Measurements from ENCODE around the gene CMSS1. TPM values are rescaled to one million over a fixed set of nuclear protein-coding genes. Genes with fewer than 3 reads are reported as not detected.

The CMSS1 gene
- total RNA-seq, 1 donor from 2014 or later: 9.2 TPM

DNA sequence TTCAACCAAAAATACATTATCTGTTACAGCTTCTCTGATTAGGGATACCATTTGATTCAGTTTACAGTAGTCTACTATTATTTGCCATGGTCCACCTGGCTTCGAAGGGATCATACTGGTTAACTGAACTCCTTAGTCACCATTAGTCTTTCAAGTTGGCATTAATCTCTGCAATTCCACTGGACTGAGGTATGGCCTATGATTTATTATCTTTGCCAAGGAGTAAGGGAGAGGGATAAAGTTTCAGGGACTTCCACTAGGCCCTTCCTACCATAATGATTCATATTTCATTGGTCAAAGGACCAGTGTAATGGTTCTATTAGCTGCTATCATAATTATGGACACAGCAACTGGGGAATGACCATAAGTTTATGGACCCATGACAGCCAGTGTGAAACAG, 7.3 kb upstream of the CMSS1 start:
- TF ChIP-seq, protein P1, sequence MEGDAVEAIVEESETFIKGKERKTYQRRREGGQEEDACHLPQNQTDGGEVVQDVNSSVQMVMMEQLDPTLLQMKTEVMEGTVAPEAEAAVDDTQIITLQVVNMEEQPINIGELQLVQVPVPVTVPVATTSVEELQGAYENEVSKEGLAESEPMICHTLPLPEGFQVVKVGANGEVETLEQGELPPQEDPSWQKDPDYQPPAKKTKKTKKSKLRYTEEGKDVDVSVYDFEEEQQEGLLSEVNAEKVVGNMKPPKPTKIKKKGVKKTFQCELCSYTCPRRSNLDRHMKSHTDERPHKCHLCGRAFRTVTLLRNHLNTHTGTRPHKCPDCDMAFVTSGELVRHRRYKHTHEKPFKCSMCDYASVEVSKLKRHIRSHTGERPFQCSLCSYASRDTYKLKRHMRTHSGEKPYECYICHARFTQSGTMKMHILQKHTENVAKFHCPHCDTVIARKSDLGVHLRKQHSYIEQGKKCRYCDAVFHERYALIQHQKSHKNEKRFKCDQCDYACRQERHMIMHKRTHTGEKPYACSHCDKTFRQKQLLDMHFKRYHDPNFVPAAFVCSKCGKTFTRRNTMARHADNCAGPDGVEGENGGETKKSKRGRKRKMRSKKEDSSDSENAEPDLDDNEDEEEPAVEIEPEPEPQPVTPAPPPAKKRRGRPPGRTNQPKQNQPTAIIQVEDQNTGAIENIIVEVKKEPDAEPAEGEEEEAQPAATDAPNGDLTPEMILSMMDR (IDR thresholded peaks at IDR 0.05): no peak
- H3K9me3 ChIP-seq: peaks cover 0 to under 1% of the 10 kb centered on the region in 2 donors
- H3K27ac ChIP-seq: no peak overlapping the region
- no peaks in the 10 kb centered on the region for H3K27me3 ChIP-seq
- H3K4me3 ChIP-seq: no peak overlapping the region
- H3K36me3 ChIP-seq: no peaks in the 10 kb centered on the region
- intact Hi-C loops (cut with DNase I): no loop called here
- no peak for DNase-seq (ENCODE audit: low spot score in 2 of 2)
- peaks cover 0 to 4% of the 10 kb centered on the region in 2 donors for H3K4me1 ChIP-seq

- Histone ChIP-seq H3K4me1 (peaks cover 0 to 19% of the 10 kb centered on the region in 2 donors), H3K36me3 (no peaks in the 10 kb centered on the region), H3K4me3 (peak overlapping the region; percentile 71 to 79), H3K27me3 (no peaks in the 10 kb centered on the region), H3K27ac (peak overlapping the region; percentile 90), H3K9me3 (no peaks in the 10 kb centered on the region)
- no peak for DNase-seq (ENCODE audit: low spot score in 2 of 2)
- TF ChIP-seq, protein P1 (IDR thresholded peaks at IDR 0.05): no peak
- intact Hi-C loops (cut with DNase I): loop anchor here (5.0 kb wide), 2 partner anchors 445 to 915 kb away; partner anchors contain the start of genes DCBLD2 and TBC1D23
Measured at GRCh38 chr3:99817047-99817436, 620 bp upstream of the CMSS1 start.

GRCh38 chr3:99818818-99819217, 1.2 kb downstream of the CMSS1 start:
- DNase-seq (ENCODE audit: low spot score in 2 of 2): no peak
- no peak overlapping the region for H3K27ac ChIP-seq
- no peaks in the 10 kb centered on the region for H3K27me3 ChIP-seq
- intact Hi-C loops (cut with DNase I): loop anchor here (5.0 kb wide), 2 partner anchors 443 to 917 kb away; partner anchors contain the start of genes DCBLD2 and TBC1D23
- peaks cover 0 to 19% of the 10 kb centered on the region in 2 donors for H3K4me1 ChIP-seq
- H3K4me3 ChIP-seq: peak overlapping the region; percentile 71 to 79
- no peaks in the 10 kb centered on the region for H3K36me3 ChIP-seq
- no peaks in the 10 kb centered on the region for H3K9me3 ChIP-seq
- TF ChIP-seq, protein P1 (IDR thresholded peaks at IDR 0.05): no peak

- no peak overlapping the region for H3K4me3 ChIP-seq
- H3K9me3 ChIP-seq: no peaks in the 10 kb centered on the region
- H3K4me1 ChIP-seq: peaks cover 0 to 6% of the 10 kb centered on the region in 2 donors
- TF ChIP-seq, protein P1 (IDR thresholded peaks at IDR 0.05): no peak
- no peak for DNase-seq (ENCODE audit: low spot score in 2 of 2)
- H3K36me3 ChIP-seq: no peaks in the 10 kb centered on the region
- no peak overlapping the region for H3K27ac ChIP-seq
- H3K27me3 ChIP-seq: no peaks in the 10 kb centered on the region
- intact Hi-C loops (cut with DNase I): loop anchor here (10.0 kb wide), 1 partner anchor 1551 kb away; no protein-coding TSS in a partner anchor
Measured at GRCh38 chr3:99823723-99824711, 6.4 kb downstream of the CMSS1 start.

- H3K36me3 ChIP-seq: no peaks in the 10 kb centered on the region
- intact Hi-C loops (cut with DNase I): loop anchor here (10.0 kb wide), 1 partner anchor 1550 kb away; no protein-coding TSS in a partner anchor
- no peaks in the 10 kb centered on the region for H3K27me3 ChIP-seq
- no peak for DNase-seq (ENCODE audit: low spot score in 2 of 2)
- peaks cover 0 to 4% of the 10 kb centered on the region in 2 donors for H3K4me1 ChIP-seq
- H3K4me3 ChIP-seq: no peak overlapping the region
- H3K27ac ChIP-seq: no peak overlapping the region
- H3K9me3 ChIP-seq: no peaks in the 10 kb centered on the region
- TF ChIP-seq, protein P1 (IDR thresholded peaks at IDR 0.05): no peak
Measured at GRCh38 chr3:99825004-99825640, 7.5 kb downstream of the CMSS1 start.

Measured in ascending aorta (tissue), 2 donors.